ENCODE measurements around the gene AOC3. TPM values are rescaled to one million over a fixed set of nuclear protein-coding genes. Genes with fewer than 3 reads are reported as not detected.
A peak's percentile ranks its signal among the peaks of the same experiment; 100 is the strongest.

The AOC3 gene
- total and polyA plus RNA-seq, 2 donors (not counting 3 experiments of a cell fraction or from before 2014, with no cell fraction given), result 0.11 to 0.27 TPM

DNA sequence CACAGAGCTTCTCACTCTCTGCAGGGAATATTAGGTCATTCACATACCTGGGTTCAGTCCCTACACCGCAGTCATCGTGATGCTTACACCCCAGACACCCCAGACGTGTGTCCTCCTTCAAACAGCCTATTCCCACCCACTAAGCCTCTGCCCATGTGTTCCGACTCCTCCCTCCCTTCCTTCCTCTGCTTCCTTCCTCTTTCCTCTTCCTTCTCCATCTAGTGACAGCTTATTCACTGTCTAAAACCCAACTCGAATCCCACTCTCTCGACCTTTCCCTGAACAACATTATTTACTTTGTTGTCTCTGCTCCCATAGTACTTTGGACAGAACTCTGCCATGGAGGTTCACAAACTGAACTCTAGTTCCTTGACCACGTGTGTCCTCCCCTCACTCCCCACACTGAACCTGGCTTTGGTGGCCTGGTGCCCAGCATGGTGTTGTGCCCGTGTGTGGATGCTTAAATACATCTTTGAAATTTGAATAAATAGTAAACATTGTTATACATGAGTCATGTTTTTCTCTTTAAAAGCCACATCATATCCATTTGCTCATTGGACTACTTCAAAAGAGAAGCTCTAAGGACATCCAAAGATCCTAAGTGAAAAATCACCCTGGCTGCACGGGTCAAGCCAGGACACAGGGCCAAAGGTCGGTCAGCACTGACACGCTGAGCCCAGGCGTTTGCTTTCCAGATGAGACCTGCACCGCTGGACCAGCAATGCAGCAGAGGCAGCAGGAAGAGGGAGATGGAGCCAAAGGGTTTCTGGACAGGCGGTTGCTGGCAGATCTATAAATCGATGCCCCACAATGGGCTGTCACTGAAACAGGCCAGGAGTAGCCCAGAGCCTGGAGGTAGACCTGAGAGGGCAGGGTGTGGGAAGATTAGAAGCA lies 35.5 kb downstream of the AOC3 start:
- POLR2A ChIA-PET, result no interaction called here
- H3K27me3 ChIP-seq (ENCODE audit: control insufficient read depth in 2 of 2, insufficient read depth in 2 of 2, low read length in 2 of 2), result peaks cover 0 to 2% of the 10 kb centered on the region in 2 experiments
- FAIRE-seq (no peak), DNase-seq (ENCODE audit: low read depth, low spot score) (no peak)
- H3K4me2 ChIP-seq (ENCODE audit: insufficient read depth, low read length), result no peak overlapping the region
- no peaks in the 10 kb centered on the region for H3K9me1 ChIP-seq (replicated peaks; ENCODE audit: control insufficient read depth, extremely low read depth, insufficient read depth, low read length)
- intact Hi-C loops (cut with micrococcal nuclease), result no loop called here
- H3K9ac ChIP-seq (replicated peaks; ENCODE audit: extremely low read depth, insufficient read depth, low read length), result no peak overlapping the region
- H3K4me1 ChIP-seq (ENCODE audit: control insufficient read depth, extremely low read depth, insufficient read depth, low read length), result no peaks in the 10 kb centered on the region
- BruUV-seq (replicated peaks), result no TSS peak
- CTCF ChIA-PET, result interaction anchor here (0.9 to 1.8 kb wide), 4 partner anchors 9 to 46 kb away, joined by 3 to 4 read pairs (median 3); no protein-coding TSS in a partner anchor
- H3K36me3 ChIP-seq (ENCODE audit: control insufficient read depth in 2 of 2, extremely low read depth in 1 of 2, insufficient read depth in 2 of 2, low read length in 2 of 2), result no peaks in the 10 kb centered on the region
- H3K27ac ChIP-seq (ENCODE audit: insufficient read depth, low read depth, low read length), result no peak overlapping the region
- no peak overlapping the region for H3K4me3 ChIP-seq (replicated peaks in 1 of 3; ENCODE audit: insufficient read depth in 1 of 3, low read depth in 1 of 3, low read length in 3 of 3)
- TF ChIP-seq JUN (IDR thresholded peaks at IDR 0.05; ENCODE audit: borderline replicate concordance, insufficient read depth, insufficient read length, low read depth) (peak; percentile 13), FOS (IDR thresholded peaks at IDR 0.05; ENCODE audit: borderline replicate concordance, insufficient read depth, low read length) (no peak), GATA2 (IDR thresholded peaks at IDR 0.05; ENCODE audit: insufficient read depth, insufficient read length, low read depth, low read length) (no peak), EZH2 (IDR thresholded peaks at IDR 0.05; ENCODE audit: borderline replicate concordance, low read depth, low read length, severe bottlenecking) (no peak), POLR2A (IDR thresholded peaks at IDR 0.05; ENCODE audit: low read depth, low read length) (no peak)
- TF ChIP-seq, protein P1, sequence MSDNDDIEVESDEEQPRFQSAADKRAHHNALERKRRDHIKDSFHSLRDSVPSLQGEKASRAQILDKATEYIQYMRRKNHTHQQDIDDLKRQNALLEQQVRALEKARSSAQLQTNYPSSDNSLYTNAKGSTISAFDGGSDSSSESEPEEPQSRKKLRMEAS (IDR thresholded peaks at IDR 0.05; ENCODE audit: insufficient read depth, insufficient read length), result no peak
- TF ChIP-seq, protein P2, sequence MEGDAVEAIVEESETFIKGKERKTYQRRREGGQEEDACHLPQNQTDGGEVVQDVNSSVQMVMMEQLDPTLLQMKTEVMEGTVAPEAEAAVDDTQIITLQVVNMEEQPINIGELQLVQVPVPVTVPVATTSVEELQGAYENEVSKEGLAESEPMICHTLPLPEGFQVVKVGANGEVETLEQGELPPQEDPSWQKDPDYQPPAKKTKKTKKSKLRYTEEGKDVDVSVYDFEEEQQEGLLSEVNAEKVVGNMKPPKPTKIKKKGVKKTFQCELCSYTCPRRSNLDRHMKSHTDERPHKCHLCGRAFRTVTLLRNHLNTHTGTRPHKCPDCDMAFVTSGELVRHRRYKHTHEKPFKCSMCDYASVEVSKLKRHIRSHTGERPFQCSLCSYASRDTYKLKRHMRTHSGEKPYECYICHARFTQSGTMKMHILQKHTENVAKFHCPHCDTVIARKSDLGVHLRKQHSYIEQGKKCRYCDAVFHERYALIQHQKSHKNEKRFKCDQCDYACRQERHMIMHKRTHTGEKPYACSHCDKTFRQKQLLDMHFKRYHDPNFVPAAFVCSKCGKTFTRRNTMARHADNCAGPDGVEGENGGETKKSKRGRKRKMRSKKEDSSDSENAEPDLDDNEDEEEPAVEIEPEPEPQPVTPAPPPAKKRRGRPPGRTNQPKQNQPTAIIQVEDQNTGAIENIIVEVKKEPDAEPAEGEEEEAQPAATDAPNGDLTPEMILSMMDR (IDR thresholded peaks at IDR 0.05; ENCODE audit: extremely low read depth in 1 of 2, insufficient read depth in 1 of 2, low read depth in 1 of 2, low read length in 2 of 2), result no peak
- dilution Hi-C loops (cut with MboI; ENCODE audit: extremely low pct_ligation_motif_present, low sequenced_read_pairs), result no loop called here
- no peaks in the 10 kb centered on the region for H3K9me3 ChIP-seq (replicated peaks; ENCODE audit: control insufficient read depth, insufficient read depth, low read length)
- H3K79me2 ChIP-seq (ENCODE audit: control insufficient read depth, insufficient read depth, low read length), result no peaks in the 10 kb centered on the region
- H2AFZ ChIP-seq (ENCODE audit: low read depth, low read length), result no peak overlapping the region
- no peaks in the 10 kb centered on the region for H4K20me1 ChIP-seq (replicated peaks; ENCODE audit: control insufficient read depth, extremely low read depth, insufficient read depth, low read length)

Measured in endothelial cell of umbilical vein (primary cell).